Ovary (tissue), 3 donors: Measurements from ENCODE around the gene TNFSF11.

Experiments used
- CTCF ChIP-seq, 3 donors: fragments of 450-650 bp in 2 of 3; fragments of 200-600 bp in 1 of 3; IDR thresholded peaks; one replicate each; pipeline versions ENCODE4 v1.5.1 to v1.8.0; 2016 to 2022; ENCODE audit warnings: antibody characterized with exemption in 3 of 3, mild to moderate bottlenecking in 1 of 3
- POLR2A ChIP-seq: fragments of 450-650 bp; IDR thresholded peaks from one replicate; pipeline ENCODE4 v1.6.1; 2017; ENCODE audit warnings: antibody characterized with exemption, mild to moderate bottlenecking, moderate library complexity
- donor health status: DM: no; HTN: no; CAD: no.

DNA sequence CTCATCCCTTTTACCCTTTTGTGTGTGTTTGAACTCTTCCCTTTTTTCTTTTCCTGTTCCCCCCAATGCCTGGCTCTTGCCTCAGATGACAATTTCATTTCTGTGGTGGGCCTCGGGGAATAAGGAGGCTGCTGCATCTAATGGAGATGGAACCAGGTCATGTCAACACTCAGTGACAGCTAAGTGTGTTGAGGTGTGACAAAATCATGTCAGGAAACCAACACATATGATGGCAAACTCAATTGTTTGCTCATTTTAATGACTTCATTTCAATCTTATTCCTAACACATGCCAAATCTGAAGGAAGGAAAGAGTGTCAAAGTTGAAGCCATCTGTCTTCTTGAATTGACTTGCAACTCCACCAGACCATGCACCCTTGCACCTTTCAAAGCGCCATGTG is 36.7 kb downstream of the TNFSF11 start:
- TF ChIP-seq POLR2A: no peak
- TF ChIP-seq CTCF (IDR thresholded peaks at IDR 0.05): no peak
